ENCODE data around the gene PRR23A. TPM values are rescaled to one million over a fixed set of nuclear protein-coding genes. Genes with fewer than 3 reads are reported as not detected.
"Not testable (repeated sequence)": the region's sequence is repeated elsewhere in the genome, so short reads cannot be mapped to it uniquely, and the experiment has no call there.

PRR23A gene
- total RNA-seq (2012; rRNA removed) = not detected in 2 replicates

DNA sequence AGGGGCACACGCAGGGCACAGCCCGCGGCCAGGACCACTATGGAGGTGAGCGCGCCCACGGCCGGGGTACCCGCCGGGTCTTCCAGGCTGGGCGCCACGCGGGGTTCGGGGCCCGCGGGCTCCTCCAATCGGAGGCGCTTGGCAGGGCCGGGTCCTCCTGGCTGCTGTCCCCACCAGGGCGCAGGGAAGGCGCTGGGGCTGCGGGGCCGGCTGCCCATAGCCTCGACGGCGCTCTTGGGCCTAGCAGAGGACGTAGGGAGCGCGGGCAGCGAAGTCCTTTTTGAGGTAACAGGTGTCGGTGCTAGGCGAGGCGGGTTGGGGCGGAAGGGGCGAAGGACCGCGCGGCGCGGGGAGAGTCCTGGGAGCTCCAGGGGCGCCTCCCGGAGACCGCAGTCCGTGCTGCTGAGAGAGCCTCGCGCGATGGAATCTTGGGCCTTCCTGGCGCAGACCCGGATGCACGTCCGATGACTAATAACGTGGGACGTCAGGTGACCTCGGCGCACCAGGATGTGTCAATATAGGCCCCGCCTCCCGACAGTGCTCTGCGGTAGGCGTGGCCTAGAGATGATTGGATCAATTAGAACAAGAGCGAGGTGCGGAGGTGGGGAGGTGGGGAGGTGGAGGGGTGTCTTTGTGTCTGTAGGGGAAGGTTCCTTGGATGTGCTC, at the start of gene PRR23A:
TSS of gene PRR23A (minus strand) at position 218 of the 666 bp plus-strand sequence. CDS start at position 218, 0 bp downstream.
- no peaks in the 10 kb centered on the region for H3K27me3 ChIP-seq (ENCODE audit: control insufficient read depth, insufficient read depth, low read length)
- no peak within 1 kb of the TSS for H3K9ac ChIP-seq (ENCODE audit: low read depth, low read length)
- no peaks in the 10 kb centered on the region for H3K36me3 ChIP-seq (ENCODE audit: insufficient read depth, low read length)
- no peaks in the 10 kb centered on the region for H3K9me3 ChIP-seq (replicated peaks; ENCODE audit: low read length)
- H3K4me2 ChIP-seq (ENCODE audit: low read length) = no peak within 1 kb of the TSS
- H3K4me3 ChIP-seq (ENCODE audit: low read length) = no peak within 1 kb of the TSS
- H3K4me1 ChIP-seq (ENCODE audit: control insufficient read depth, insufficient read depth, low read length) = no peaks in the 10 kb centered on the region

DNA sequence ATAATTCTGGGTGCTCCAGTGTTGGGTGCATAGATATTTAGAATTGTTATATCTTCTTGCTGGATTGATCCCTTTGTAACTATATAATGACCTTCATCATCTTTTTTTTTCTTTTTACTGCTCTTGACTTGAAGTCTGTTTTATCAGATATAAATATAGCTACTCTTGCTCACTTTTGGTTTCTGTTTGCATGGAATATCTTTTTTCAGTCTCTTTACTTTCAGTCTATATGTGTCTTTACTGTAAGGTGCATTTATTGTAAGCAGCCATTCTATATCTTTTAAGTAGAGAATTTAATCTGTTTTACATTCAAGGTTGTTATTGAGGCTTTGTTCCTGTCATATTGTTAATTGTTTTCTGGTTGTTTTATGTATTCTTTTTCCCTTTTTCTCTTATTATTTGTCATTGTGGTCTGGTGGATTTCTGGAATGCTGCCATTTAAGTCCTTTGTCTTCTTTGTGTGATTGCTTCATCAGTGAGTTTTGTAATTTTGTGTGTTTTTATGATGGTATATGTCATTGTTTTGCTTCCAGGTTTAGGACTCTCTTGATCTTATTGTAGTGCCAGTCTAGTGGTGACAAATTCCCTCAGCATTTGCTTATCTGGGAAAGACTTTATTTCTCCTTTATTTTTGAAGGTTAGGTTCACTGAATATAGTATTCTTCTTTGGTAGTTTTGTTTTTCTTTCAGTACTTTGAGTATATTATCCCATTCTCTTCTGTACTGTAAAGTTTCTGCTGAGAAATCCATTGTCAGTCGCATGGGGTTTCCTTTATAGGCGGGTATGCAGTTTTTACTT, 46.9 kb upstream of the PRR23A start:
- H3K9me3 ChIP-seq (replicated peaks; ENCODE audit: low read length) = no peaks in the 10 kb centered on the region
- no peak overlapping the region for H3K4me2 ChIP-seq (ENCODE audit: low read length)
- H3K36me3 ChIP-seq (ENCODE audit: insufficient read depth, low read length) = no peaks in the 10 kb centered on the region
- no peak overlapping the region for H3K9ac ChIP-seq (ENCODE audit: low read depth, low read length)
- no peaks in the 10 kb centered on the region for H3K4me1 ChIP-seq (ENCODE audit: control insufficient read depth, insufficient read depth, low read length)
- no peak overlapping the region for H3K4me3 ChIP-seq (ENCODE audit: low read length)
- H3K27me3 ChIP-seq (ENCODE audit: control insufficient read depth, insufficient read depth, low read length) = no peaks in the 10 kb centered on the region

DNA sequence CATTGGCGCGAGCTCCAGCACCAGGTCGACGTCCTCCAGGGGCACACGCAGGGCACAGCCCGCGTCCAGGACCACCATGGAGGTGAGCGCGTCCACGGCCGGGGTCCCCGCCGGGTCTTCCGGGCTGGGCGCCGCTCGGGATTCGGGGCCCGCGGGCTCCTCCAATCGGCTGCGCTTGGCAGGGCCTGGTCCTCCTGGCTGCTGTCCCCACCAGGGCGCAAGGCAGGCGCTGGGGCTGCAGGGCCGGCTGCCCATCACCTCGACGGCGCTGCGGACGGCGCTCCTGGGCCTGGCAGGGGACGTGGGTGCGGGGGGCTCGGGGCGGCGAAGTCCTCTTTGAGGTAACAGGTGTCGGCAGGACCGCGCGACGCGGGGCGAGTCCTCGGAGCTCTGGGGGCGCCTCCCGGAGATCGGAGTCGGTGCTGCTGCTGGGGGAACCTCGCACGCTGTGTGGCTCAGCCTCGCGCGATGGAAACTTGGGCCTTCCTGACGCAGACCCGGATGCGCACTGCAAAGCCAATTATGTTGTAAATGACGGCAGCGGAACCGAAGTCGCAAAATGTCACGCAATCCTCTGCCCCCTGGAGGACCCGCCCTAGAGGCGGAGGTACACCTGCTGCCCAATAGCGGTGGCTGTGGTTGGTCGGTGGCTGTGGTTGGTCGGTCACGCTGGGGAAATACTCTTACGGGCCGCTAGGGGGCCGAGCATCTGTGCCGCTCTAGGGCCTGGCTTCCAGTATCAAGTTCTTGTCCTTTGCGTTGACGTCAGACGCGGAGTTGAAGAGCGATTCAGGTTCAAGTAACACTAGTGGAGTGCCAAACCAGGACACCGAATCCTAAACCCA, 38.5 kb upstream of the PRR23A start, which contains the start of gene PRR23C:
TSS of gene PRR23C (minus strand) at position 527 of the 845 bp plus-strand sequence. CDS start at position 255, 272 bp downstream.
- no peak within 1 kb of the TSS for H3K4me3 ChIP-seq (ENCODE audit: low read length)
- no peaks in the 10 kb centered on the region for H3K9me3 ChIP-seq (replicated peaks; ENCODE audit: low read length)
- H3K27me3 ChIP-seq (ENCODE audit: control insufficient read depth, insufficient read depth, low read length) = peaks cover 2% of the 10 kb centered on the region
- no peak within 1 kb of the TSS for H3K9ac ChIP-seq (ENCODE audit: low read depth, low read length)
- no peak within 1 kb of the TSS for H3K4me2 ChIP-seq (ENCODE audit: low read length)
- no peaks in the 10 kb centered on the region for H3K4me1 ChIP-seq (ENCODE audit: control insufficient read depth, insufficient read depth, low read length)
- no peaks in the 10 kb centered on the region for H3K36me3 ChIP-seq (ENCODE audit: insufficient read depth, low read length)

DNA sequence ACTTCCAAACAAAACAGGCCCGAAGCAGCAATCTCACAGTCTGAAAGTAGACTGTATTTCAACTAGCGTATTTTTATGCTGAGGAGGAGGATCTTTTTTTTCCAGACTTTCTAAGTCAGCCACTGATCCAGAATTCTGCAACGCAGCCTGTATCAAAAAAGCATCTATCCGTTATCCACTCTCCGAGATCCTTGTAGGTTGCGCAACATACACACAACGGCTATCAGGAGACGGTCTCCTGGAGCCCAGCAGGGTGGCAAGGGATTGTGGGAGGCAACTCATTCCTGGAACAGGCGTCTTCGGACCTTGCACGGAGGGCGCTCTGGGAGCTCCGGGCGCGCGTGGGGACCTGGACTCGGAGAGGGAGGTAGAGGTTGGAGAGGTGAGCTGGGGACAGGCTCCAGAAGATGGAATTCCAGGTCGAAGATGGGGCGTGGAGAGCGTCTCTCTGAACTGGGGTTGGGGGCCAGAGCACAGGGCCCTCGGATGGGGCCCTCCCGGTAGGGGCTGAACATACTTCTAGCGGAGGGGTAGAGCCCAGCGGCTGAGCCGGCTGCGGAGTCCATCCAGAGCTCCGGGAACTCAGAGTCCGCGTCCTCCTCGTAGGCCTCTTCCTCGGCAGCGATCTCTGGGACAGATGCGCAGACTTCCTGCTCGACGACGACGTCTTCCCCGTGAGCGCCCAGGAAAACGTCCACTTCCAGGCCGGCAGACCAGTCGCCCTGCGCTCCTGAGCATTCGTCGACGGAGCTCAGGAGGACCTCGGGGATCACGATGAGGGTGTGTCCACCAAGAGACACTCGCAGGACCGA, 37.7 kb upstream of the PRR23A start:
- Histone ChIP-seq H3K4me3 (ENCODE audit: low read length) (no peak overlapping the region), H3K27me3 (ENCODE audit: control insufficient read depth, insufficient read depth, low read length) (peaks cover 4% of the 10 kb centered on the region), H3K4me2 (ENCODE audit: low read length) (no peak overlapping the region), H3K9ac (ENCODE audit: low read depth, low read length) (no peak overlapping the region), H3K36me3 (ENCODE audit: insufficient read depth, low read length) (no peaks in the 10 kb centered on the region), H3K4me1 (ENCODE audit: control insufficient read depth, insufficient read depth, low read length) (no peaks in the 10 kb centered on the region), H3K9me3 (replicated peaks; ENCODE audit: low read length) (no peaks in the 10 kb centered on the region)

DNA sequence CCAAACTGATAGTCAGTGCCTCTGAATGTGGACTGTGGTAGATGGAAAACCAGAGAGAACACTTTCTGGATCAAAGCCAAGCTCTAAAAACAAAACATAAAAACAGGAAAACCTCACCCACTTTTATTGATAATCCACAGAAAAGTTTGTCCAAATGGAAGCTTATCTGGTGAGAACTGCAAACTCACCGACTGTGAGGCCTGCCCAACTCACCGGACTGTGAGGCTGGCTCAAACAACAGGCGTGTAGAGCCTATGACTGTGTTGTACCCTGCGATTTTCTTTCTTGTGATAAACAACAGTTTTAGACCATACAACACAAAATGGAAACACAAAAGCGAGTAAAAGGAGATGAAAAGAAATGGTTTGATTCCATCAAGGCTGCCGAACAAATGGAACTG, 31.4 kb upstream of the PRR23A start:
- no peaks in the 10 kb centered on the region for H3K4me1 ChIP-seq (ENCODE audit: control insufficient read depth, insufficient read depth, low read length)
- H3K9me3 ChIP-seq (replicated peaks; ENCODE audit: low read length) = no peaks in the 10 kb centered on the region
- H3K27me3 ChIP-seq (ENCODE audit: control insufficient read depth, insufficient read depth, low read length) = peaks cover 4% of the 10 kb centered on the region
- H3K9ac ChIP-seq (ENCODE audit: low read depth, low read length) = no peak overlapping the region
- H3K36me3 ChIP-seq (ENCODE audit: insufficient read depth, low read length) = no peaks in the 10 kb centered on the region
- no peak overlapping the region for H3K4me2 ChIP-seq (ENCODE audit: low read length)
- no peak overlapping the region for H3K4me3 ChIP-seq (ENCODE audit: low read length)

DNA sequence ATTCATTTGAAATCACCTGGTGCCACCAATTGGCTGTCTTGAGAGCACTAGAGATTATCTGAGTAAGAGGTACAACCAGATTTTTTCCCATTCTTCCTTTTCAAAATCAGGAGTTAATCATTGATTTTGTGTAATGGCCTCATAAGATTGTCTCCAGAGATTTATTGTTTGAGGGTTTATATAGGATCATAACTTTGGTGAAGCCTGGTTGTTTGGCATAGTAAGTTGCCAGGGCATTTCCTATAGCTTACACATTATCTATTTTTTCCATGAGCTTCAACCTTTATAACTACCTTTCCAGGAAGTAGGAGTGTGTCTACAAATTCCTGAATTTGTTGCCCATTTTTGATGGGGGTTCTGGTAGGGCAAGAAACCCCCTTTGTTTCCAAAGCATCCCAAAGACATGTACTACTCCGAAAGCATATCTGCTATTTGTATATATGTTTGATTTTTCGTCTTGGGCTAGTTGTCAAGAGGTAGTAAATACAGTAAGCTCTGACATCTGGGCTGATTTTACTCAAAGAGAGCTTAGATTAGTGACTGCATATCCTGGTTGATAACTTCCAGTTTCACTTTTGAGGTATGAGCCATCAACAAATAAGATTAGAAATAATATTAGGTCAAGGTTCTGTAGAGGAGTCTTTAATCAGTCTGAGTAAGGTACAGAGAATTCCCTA, 26.4 kb upstream of the PRR23A start:
- H3K4me2 ChIP-seq (ENCODE audit: low read length) = no peak overlapping the region
- no peaks in the 10 kb centered on the region for H3K36me3 ChIP-seq (ENCODE audit: insufficient read depth, low read length)
- H3K4me1 ChIP-seq (ENCODE audit: control insufficient read depth, insufficient read depth, low read length) = no peaks in the 10 kb centered on the region
- no peak overlapping the region for H3K4me3 ChIP-seq (ENCODE audit: low read length)
- no peaks in the 10 kb centered on the region for H3K9me3 ChIP-seq (replicated peaks; ENCODE audit: low read length)
- no peaks in the 10 kb centered on the region for H3K27me3 ChIP-seq (ENCODE audit: control insufficient read depth, insufficient read depth, low read length)
- no peak overlapping the region for H3K9ac ChIP-seq (ENCODE audit: low read depth, low read length)

DNA sequence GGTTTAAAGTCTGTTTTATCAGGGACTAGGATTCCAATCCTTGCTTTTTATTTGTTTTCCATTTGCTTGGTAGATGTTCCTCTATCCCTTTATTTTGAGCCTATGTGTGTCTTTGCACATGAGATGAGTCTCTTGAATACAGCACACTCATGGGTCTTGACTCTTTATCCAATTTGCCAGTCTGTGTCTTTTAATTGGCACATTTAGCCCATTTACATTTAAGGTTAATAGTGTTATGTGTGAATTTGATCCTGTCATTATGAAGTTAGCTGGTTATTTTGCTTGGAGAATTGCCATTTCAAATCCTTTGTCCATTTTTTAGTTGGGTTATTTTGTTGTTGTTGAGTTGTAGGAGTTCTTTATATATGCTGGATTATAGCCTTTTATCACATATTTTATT, 24.5 kb upstream of the PRR23A start:
- H3K9me3 ChIP-seq (replicated peaks; ENCODE audit: low read length); H3K4me1 ChIP-seq (ENCODE audit: control insufficient read depth, insufficient read depth, low read length): not testable (repeated sequence)

DNA sequence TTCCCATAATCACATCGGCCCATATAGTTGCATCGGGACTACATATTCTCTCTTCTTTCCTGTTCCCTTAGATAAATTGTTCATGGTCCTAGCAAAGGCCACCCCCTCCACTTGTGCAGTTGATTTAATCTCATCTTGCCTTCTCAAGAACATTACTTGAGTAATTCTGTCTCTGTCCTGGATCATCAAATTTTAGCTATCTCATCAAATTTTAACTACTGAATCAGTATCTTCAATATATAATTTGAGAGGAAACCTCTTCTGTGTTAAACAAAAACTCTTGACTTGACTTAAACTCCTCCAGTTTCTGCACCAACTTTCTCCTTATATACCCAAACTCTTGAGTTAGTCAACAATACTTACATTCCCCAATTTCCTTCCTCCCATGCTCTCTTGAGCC, 18.9 kb upstream of the PRR23A start:
- no peaks in the 10 kb centered on the region for H3K27me3 ChIP-seq (ENCODE audit: control insufficient read depth, insufficient read depth, low read length)
- no peaks in the 10 kb centered on the region for H3K9me3 ChIP-seq (replicated peaks; ENCODE audit: low read length)
- no peak overlapping the region for H3K4me2 ChIP-seq (ENCODE audit: low read length)
- H3K4me1 ChIP-seq (ENCODE audit: control insufficient read depth, insufficient read depth, low read length) = no peaks in the 10 kb centered on the region
- no peak overlapping the region for H3K9ac ChIP-seq (ENCODE audit: low read depth, low read length)
- H3K4me3 ChIP-seq (ENCODE audit: low read length) = no peak overlapping the region
- no peaks in the 10 kb centered on the region for H3K36me3 ChIP-seq (ENCODE audit: insufficient read depth, low read length)

More for the DNA sequence above, 24.5 kb upstream of the PRR23A start:
- not testable (repeated sequence) for H3K4me3 ChIP-seq (ENCODE audit: low read length); H3K36me3 ChIP-seq (ENCODE audit: insufficient read depth, low read length); H3K4me2 ChIP-seq (ENCODE audit: low read length); H3K9ac ChIP-seq (ENCODE audit: low read depth, low read length); H3K27me3 ChIP-seq (ENCODE audit: control insufficient read depth, insufficient read depth, low read length)

DNA sequence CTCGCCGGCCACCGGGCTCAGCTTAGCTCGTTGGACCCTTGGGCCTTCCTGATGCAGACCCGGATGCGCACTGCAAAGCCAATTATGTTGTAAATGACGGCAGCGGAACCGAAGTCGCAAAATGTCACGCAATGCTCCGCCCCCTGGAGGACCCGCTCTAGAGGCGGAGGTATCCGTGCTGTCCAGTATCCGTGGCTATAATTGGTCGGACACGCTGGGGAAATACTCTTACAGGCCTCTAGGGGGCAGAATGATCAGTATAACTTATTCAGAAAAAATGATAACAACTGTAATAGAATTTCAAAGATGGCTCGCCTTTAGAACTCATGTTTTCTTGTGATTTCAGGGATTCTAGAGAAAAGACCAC, 14.8 kb upstream of the PRR23A start, which contains the start of gene PRR23B:
TSS of gene PRR23B (minus strand) at position 59 of the 367 bp plus-strand sequence. CDS start 265 bp downstream, outside the sequence.
- H3K4me2 ChIP-seq (ENCODE audit: low read length) = no peak within 1 kb of the TSS
- H3K36me3 ChIP-seq (ENCODE audit: insufficient read depth, low read length) = no peaks in the 10 kb centered on the region
- no peaks in the 10 kb centered on the region for H3K9me3 ChIP-seq (replicated peaks; ENCODE audit: low read length)
- H3K27me3 ChIP-seq (ENCODE audit: control insufficient read depth, insufficient read depth, low read length) = no peaks in the 10 kb centered on the region
- H3K4me3 ChIP-seq (ENCODE audit: low read length) = no peak within 1 kb of the TSS
- no peak within 1 kb of the TSS for H3K9ac ChIP-seq (ENCODE audit: low read depth, low read length)
- no peaks in the 10 kb centered on the region for H3K4me1 ChIP-seq (ENCODE audit: control insufficient read depth, insufficient read depth, low read length)

DNA sequence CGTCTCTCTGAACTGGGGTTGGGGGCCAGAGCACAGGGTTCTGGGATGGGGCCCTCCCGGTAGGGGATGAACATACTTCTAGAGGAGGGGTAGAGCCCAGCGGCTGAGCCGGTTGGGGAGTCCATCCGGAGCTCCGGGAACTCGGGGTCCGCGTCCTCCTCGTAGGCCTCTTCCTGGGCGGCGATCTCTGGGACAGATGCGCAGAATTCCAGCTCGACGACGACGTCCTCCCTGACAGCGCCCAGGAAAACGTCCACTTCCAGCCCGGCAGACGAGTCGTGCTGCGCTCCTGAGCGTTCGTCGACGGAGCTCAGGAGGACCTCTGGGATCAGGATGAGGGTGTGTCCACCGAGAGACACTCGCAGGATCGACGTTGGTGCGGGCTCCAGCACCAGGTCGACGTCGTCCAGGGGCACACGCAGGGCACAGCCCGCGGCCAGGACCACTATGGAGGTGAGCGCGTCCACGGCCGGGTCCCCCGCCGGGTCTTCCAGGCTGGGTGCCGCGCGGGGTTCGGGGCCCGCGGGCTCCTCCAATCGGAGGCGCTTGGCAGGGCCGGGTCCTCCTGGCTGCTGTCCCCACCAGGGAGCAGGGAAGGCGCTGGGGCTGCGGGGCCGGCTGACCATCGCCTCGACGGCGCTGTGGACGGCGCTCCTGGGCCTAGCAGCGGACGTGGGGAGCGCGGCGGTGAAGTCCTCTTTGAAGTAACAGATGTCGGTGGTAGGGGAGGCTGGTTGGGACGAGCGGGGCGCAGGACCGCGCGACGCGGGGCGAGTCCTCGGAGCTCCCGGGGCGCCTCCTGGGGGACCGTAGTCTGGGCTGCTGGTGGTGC, 14.2 kb upstream of the PRR23A start:
- no peaks in the 10 kb centered on the region for H3K4me1 ChIP-seq (ENCODE audit: control insufficient read depth, insufficient read depth, low read length)
- H3K27me3 ChIP-seq (ENCODE audit: control insufficient read depth, insufficient read depth, low read length) = no peaks in the 10 kb centered on the region
- no peaks in the 10 kb centered on the region for H3K36me3 ChIP-seq (ENCODE audit: insufficient read depth, low read length)
- no peak overlapping the region for H3K9ac ChIP-seq (ENCODE audit: low read depth, low read length)
- no peak overlapping the region for H3K4me2 ChIP-seq (ENCODE audit: low read length)
- no peaks in the 10 kb centered on the region for H3K9me3 ChIP-seq (replicated peaks; ENCODE audit: low read length)
- no peak overlapping the region for H3K4me3 ChIP-seq (ENCODE audit: low read length)
